Thyroid gland (tissue), 4 donors: ENCODE measurements around the gene MAGIX. TPM values are rescaled to one million over a fixed set of nuclear protein-coding genes. Genes with fewer than 3 reads are reported as not detected.
A peak's percentile ranks its signal among the peaks of the same experiment; 100 is the strongest.

Experiments used
- DNase-seq, 2 donors: peaks; one replicate each; pipeline ENCODE4 v3.0.0-alpha.2; 2019
- H3K27ac ChIP-seq, 3 donors: fragments of 200-600 bp; sonication (generic); 1 replicate in 2 of 3; 2 replicates in 1 of 3; pipeline ENCODE4 v1.5.1; 2016 to 2019; ENCODE audit warnings: mild to moderate bottlenecking in 1 of 3, moderate library complexity in 1 of 3
- H3K27me3 ChIP-seq: fragments of 200-600 bp; sonication (generic); one replicate; pipeline ENCODE4 v1.5.1; 2019
- H3K36me3 ChIP-seq, 2 donors: fragments of 200-600 bp; sonication (generic); one replicate each; pipeline ENCODE4 v1.5.1; 2016 to 2019
- H3K4me1 ChIP-seq, 2 donors: fragments of 200-600 bp; sonication (generic); one replicate each; pipeline ENCODE4 v1.5.1; 2017 to 2019
- H3K4me3 ChIP-seq, 3 donors: fragments of 200-600 bp; sonication (generic); replicated peaks in 1 of 3; 1 replicate in 2 of 3; 2 replicates in 1 of 3; pipeline ENCODE4 v1.5.1; 2016; ENCODE audit warnings: mild to moderate bottlenecking in 1 of 3
- H3K9me3 ChIP-seq: fragments of 200-600 bp; sonication (generic); one replicate; pipeline ENCODE4 v1.5.1; 2017
- CTCF ChIP-seq, 6 experiments: fragments of 200-600 bp in 3 of 6; fragments of 450-650 bp in 3 of 6; sonication (generic) in 3 of 6; IDR thresholded peaks; one replicate each; pipeline ENCODE4 v1.5.1; 2016 to 2019; ENCODE audit warnings: antibody characterized with exemption in 6 of 6, mild to moderate bottlenecking in 2 of 6, inconsistent platforms in 1 of 6, moderate library complexity in 1 of 6
- POLR2A ChIP-seq, 2 donors: fragments of 450-650 bp; IDR thresholded peaks; one replicate each; pipeline ENCODE4 v1.6.1; 2017; ENCODE audit warnings: antibody characterized with exemption in 2 of 2, mild to moderate bottlenecking in 2 of 2, moderate library complexity in 1 of 2
- WGBS, 2 donors: methylation state at CpG; one replicate each; pipeline ENCODE4 v1.1.5; 2017; 5-methylcytosine and 5-hydroxymethylcytosine counted together
- intact Hi-C: fragments of 100-400 bp; cut with DNase I; formaldehyde crosslinking; loops from one replicate; pipeline ENCODE4 v1.15.1; 2023
- total RNA-seq, 4 donors: library from RNA; depleted of rRNA; stranded (reverse); fragments of >200 nt; gene quantifications; one replicate each; pipeline ENCODE4 v1.2.3, GENCODE V29; 2016

The MAGIX gene
- total RNA-seq, 4 donors from 2014 or later = 16.5 to 40.9 (median 27.5) TPM

- peak; percentile 90 to 92 for DNase-seq
- no peaks in the 10 kb centered on the region for H3K36me3 ChIP-seq
- peak within 1 kb of the TSS in 1 of 3 donors; percentile 28 for H3K27ac ChIP-seq
- H3K27me3 ChIP-seq = no peaks in the 10 kb centered on the region
- peaks cover 3 to 5% of the 10 kb centered on the region in 2 donors for H3K4me1 ChIP-seq
- no peak for TF ChIP-seq CTCF (IDR thresholded peaks at IDR 0.05)
- TF ChIP-seq POLR2A (IDR thresholded peaks at IDR 0.05) = peak in 1 of 2 donors; percentile 75
- no peaks in the 10 kb centered on the region for H3K9me3 ChIP-seq
- intact Hi-C loops = no loop called here
- WGBS, 2 donors = 1 to 2% methylated on average over 12 to 16 of the region's 61 CpGs
- no peak within 1 kb of the TSS for H3K4me3 ChIP-seq
Measured at GRCh38 chrX:49199906-49200771, 37.6 kb downstream of the MAGIX start, which contains the start of gene SYP. Gene SYP (minus strand): TSS chrX:49200193. CDS start chrX:49200186, 7 bp downstream.

DNA sequence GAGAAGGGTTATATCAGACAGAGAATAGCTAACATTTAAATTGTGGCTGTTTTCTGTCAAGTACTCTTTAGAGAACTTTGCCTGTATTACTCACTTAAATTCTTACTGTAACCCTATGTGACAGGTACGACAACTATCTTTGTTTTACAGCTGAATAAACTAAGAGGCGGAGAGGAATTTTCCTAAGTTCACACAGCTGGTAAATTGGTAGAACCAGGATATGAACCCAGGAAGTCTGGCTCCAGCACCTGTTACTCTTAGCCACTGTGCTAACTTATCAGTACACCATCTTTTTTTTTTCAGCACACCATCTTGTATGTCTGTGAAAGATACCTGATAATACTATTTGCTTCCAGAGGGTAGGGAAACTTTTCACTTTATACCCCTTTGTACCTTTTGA is 39.5 kb downstream of the MAGIX start:
- intact Hi-C loops = no loop called here
- no peaks in the 10 kb centered on the region for H3K27me3 ChIP-seq
- no peak for DNase-seq
- H3K9me3 ChIP-seq = no peaks in the 10 kb centered on the region
- 79 to 90% methylated on average over 2 of the region's 2 CpGs for WGBS, 2 donors
- no peak overlapping the region for H3K4me3 ChIP-seq
- TF ChIP-seq POLR2A (IDR thresholded peaks at IDR 0.05) (no peak), CTCF (IDR thresholded peaks at IDR 0.05) (no peak)
- H3K27ac ChIP-seq = no peak overlapping the region
- H3K4me1 ChIP-seq = peaks cover 3 to 5% of the 10 kb centered on the region in 2 donors
- no peaks in the 10 kb centered on the region for H3K36me3 ChIP-seq

- Histone ChIP-seq H3K4me1 (peaks cover 3 to 5% of the 10 kb centered on the region in 2 donors), H3K27ac (no peak overlapping the region), H3K9me3 (no peaks in the 10 kb centered on the region), H3K27me3 (no peaks in the 10 kb centered on the region), H3K4me3 (no peak overlapping the region), H3K36me3 (no peaks in the 10 kb centered on the region)
- intact Hi-C loops = no loop called here
- WGBS, 2 donors = 69 to 75% methylated on average over 3 of the region's 3 CpGs
- TF ChIP-seq POLR2A (IDR thresholded peaks at IDR 0.05) (no peak), CTCF (IDR thresholded peaks at IDR 0.05) (no peak)
- DNase-seq = no peak
Measured at GRCh38 chrX:49203536-49203935, 41.0 kb downstream of the MAGIX start.

DNA sequence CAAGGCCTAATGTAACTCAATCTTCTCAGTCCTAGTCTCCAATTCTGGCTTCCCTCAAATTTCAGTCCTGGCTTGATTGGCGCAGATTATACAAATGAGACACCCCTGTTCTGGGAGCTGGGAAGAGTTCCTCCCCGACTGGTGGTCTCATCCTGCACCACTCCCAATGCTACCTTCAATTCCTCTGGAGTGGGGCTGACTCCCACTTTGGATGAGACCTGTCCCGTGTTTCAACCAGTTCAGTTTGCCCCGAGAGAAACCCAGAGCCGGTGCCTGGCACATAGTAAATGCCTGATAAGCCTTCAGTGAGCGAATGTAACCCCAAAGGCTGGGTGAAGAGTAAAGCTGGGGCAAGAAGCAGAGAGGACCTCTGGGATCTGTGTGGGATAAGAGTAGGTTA is 41.5 kb downstream of the MAGIX start:
- Histone ChIP-seq H3K36me3 (no peaks in the 10 kb centered on the region), H3K27ac (no peak overlapping the region), H3K4me1 (peaks cover 3 to 5% of the 10 kb centered on the region in 2 donors), H3K9me3 (no peaks in the 10 kb centered on the region), H3K4me3 (no peak overlapping the region), H3K27me3 (no peaks in the 10 kb centered on the region)
- intact Hi-C loops = no loop called here
- 82 to 100% methylated on average over 1 to 6 of the region's 6 CpGs for WGBS, 2 donors
- TF ChIP-seq CTCF (IDR thresholded peaks at IDR 0.05) = no peak
- no peak for TF ChIP-seq POLR2A (IDR thresholded peaks at IDR 0.05)
- DNase-seq = no peak

DNA sequence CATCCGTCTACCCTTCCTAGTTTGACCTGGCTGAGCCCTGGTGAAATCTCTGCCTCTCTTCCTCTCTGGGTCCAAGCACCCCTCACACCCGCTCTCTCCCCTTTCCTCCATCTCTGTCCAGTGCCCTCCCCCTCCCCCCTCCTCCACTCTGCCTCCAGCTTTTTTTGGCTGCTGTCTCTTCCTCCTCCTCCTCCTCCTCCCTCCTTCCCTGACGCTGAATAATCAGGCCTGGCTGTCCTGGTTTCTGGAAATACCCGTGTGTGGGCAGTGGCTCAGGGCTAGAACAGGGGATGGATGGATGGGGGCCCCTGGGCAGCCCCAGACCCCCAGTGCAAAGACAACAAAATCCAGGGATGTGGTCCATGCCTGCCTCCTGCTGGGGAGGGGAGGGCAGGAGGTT is 42.2 kb downstream of the MAGIX start:
- no peaks in the 10 kb centered on the region for H3K27me3 ChIP-seq
- WGBS, 2 donors = 48% methylated on average over 4 of the region's 4 CpGs
- H3K9me3 ChIP-seq = no peaks in the 10 kb centered on the region
- no peak overlapping the region for H3K4me3 ChIP-seq
- no peak for TF ChIP-seq POLR2A (IDR thresholded peaks at IDR 0.05)
- no peak for TF ChIP-seq CTCF (IDR thresholded peaks at IDR 0.05)
- DNase-seq = no peak
- no peaks in the 10 kb centered on the region for H3K36me3 ChIP-seq
- no peak overlapping the region for H3K27ac ChIP-seq
- intact Hi-C loops = no loop called here
- peaks cover 1 to 2% of the 10 kb centered on the region in 2 donors for H3K4me1 ChIP-seq
